EL (cell line): ENCODE measurements around the gene RBMS3.

Experiments used
- DNase-seq: peaks from one replicate; pipeline ENCODE4 v3.0.0-alpha.2; 2016

RBMS3 gene

DNA sequence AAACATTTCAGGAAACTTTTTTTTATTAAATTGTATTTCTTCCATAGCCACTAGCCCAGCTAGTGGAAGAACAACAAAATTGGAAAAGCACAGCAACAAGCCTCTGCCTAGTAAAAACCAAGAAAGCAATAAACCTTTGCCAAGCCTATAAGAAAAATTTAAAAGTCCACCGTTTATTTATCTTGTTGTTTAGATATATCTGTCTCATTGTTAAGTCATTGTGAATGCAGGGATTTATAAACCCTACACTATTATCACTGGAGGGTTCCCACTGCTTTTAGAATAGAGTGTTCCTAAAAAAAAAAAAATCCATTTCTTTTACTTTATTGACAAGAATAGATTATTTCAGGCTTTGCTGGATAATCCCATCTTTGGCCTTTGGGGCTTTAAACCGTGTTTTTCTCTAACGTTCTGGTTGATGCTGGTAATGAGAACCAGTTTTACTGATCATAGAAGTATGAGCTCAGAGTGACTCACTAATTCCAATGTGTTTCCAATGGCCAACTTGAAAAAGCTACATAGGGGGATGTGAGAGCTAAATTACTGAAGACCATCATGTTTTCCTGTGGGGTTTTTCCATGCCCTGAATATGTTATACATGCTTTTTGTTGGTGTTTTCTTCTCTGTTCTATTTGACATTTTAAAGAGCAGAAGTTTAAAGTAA is 634.1 kb downstream of the RBMS3 start:
- DNase-seq: peak; percentile 62

GRCh38 chr3:29919571-29919970 is 638.7 kb downstream of the RBMS3 start:
- no peak for DNase-seq

- peak; percentile 85 for DNase-seq
These were observed 642.3 kb downstream of the RBMS3 start for GRCh38 chr3:29922992-29923746.

GRCh38 chr3:29924783-29925561 is 644.1 kb downstream of the RBMS3 start:
- no peak for DNase-seq

GRCh38 chr3:29926378-29926777 is 645.5 kb downstream of the RBMS3 start:
- DNase-seq: no peak

- no peak for DNase-seq
These were observed 651.9 kb downstream of the RBMS3 start for GRCh38 chr3:29932696-29933325.

- no peak for DNase-seq
These were observed 653.1 kb downstream of the RBMS3 start for GRCh38 chr3:29933802-29934490.

- DNase-seq: no peak
These were observed 653.9 kb downstream of the RBMS3 start for GRCh38 chr3:29934751-29935150.

DNA sequence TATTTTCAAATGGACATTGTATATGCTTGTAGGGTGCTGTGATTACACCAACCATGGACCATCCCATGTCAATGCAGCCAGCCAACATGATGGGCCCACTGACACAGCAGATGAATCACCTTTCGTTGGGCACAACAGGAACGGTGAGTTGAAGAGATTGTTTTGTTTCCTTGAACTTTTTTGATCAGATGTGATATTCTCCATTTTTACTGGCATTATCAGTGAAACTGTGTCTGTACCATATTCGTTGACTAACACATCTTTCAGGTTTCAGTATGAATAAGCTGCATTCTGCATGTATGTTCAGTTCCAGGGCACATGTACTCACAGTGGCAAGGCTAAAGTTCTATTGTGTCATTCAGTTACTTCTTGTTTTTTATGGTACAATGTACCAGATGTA is 655.2 kb downstream of the RBMS3 start:
- no peak for DNase-seq

GRCh38 chr3:29936766-29937165 is 655.9 kb downstream of the RBMS3 start:
- no peak for DNase-seq

GRCh38 chr3:29937185-29937584 is 656.3 kb downstream of the RBMS3 start:
- DNase-seq: peak; percentile 71

- no peak for DNase-seq
These were observed 660.0 kb downstream of the RBMS3 start for GRCh38 chr3:29940759-29941323.

DNA sequence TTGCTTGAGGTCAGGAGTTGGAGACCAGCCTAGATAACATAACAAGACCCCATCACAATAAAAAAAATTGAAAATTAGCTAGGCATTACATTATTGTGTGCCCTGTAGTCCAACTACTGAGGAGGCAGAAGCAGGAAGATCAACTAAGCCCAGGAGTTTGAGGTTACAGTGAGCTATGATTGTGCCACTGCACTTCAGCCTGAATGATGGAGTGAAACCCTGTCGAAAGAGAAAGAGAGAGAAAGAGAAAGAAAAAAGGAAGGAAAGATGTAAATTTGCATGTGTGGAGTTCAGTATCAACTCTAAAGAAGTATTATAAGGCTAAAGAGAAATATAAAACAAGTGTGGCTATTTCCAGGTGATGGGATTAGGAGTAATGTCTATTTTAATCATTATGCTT is 661.4 kb downstream of the RBMS3 start:
- no peak for DNase-seq

DNA sequence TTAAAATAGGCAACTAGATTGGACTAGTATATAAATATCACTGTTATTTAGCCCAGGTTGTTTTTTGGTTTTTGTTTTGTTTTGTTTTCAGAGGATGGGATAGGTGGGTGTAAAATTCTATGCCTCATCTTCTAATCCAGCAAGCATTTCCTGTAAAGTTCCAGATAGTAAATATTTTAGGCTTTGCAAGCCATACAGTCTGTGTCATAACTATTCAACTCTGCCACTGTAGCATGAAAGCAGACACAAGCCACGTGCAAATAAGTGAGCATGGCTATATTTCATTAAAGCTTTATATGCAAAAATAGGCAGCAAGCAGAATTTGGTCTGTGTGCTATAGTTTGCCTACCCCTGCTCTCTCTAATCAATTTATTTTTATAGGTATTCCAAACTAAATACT is 668.3 kb downstream of the RBMS3 start:
- DNase-seq: peak; percentile 34

DNA sequence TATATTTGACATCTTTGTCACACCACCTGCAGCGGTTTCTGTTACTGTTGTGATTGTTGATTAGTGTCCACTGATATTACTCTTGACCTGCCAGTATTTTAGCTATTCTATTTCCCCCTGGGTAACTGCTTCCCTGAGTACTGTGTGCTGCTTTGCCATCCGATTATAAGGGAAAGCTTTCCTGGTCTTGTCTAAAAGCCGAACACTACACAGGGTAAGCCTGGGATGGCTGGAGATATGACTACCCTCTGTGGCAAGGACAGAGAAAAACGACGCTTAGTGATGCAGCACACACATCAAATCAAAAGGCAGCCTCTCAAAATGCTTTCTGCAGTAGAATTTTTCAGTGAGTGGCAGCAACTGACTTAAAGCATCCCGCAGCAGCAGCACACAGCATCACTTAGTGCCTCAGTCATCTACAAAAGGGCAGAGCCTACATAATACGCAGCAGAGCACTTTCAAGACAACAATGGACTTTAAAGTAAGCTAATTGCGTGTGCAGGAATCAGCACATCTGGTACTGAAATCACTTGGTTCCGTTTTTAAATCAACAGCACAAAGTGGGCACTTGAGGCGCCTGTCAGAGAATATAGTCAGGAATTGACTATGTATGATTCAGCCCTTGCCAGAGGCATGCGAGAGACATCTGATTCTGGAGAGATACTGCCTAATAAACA is 669.2 kb downstream of the RBMS3 start:
- DNase-seq: peak; percentile 25

DNA sequence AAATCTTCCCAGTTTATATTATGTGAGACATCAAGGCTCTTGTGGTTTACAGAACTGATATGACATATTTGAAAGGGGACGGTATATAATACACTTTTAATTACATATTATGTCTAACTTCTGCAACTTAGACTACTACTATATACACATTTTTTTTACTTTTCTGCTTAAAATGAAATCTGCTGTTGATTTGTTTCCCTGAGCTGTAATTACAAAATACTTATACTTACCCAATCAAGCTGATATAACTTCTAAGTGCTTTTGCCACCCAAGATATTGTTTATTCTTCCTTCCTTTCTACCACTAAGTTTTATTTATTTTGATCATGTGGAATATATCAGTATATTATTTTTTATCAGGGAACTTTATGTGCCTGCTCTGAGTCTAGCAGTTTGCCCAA is 671.6 kb downstream of the RBMS3 start:
- no peak for DNase-seq

DNA sequence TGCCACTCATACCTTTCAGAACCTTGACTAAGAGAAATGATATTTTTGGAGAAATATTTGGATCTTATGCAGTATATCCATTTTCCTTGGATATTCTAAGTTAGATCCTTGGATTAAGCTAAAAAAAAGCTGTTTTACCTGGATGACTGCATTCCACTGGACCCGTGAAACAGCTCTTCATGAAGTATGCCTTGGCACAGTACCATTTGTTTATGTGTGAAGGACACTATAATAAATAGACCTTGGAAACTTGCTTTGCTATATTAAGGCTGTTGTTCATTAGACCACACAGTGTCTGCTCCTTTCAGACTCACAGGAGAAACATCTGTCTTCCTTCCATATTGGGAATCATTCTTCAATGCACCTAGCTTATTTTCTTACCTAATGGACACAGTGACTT is 674.5 kb downstream of the RBMS3 start:
- no peak for DNase-seq

- no peak for DNase-seq
These were observed 677.9 kb downstream of the RBMS3 start for GRCh38 chr3:29958816-29959215.

- DNase-seq: no peak
These were observed 691.0 kb downstream of the RBMS3 start for GRCh38 chr3:29971895-29972294.

DNA sequence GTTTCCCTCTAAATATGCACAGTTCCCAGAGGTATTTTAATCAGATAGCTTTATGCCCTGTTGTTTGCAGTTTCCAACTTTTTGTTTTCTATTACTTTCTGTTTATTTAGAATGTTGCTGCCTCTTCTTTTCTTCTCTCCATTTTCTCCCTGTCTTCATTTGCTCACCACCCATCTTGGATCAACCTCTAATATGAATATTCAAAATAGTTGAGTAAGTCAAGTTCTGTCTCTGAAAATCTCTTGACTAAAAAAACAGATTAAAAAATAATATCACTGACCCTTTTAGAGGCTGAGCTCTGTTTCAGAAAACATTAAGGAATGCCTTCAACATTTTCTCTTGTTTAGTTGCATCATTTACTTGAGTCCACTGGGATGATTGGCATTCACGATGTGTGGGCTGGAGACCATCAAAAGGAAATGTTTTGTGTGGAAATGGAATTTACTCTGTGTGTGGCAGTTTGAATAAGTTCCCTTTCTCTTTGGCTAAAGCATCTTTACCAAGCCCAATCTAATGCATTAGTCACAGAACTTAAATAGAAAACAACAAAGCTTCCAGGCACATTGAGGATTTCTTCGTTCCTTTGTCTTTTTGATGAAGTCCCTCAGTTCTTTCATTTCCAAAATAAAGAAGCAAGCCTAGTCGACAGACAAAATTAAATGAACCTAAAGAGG is 691.6 kb downstream of the RBMS3 start:
- peak; percentile 44 for DNase-seq

- no peak for DNase-seq
These were observed 692.9 kb downstream of the RBMS3 start for GRCh38 chr3:29973763-29974162.
